GM19395 (cell line): Measurements from ENCODE around the gene CIAO2B.
"Not testable (repeated sequence)": the region's sequence is repeated elsewhere in the genome, so short reads cannot be mapped to it uniquely, and the experiment has no call there.

ENCODE experiments used
- ATAC-seq: cut with Tn5 transposase; IDR thresholded peaks from one replicate; pipeline ENCODE4 v1.9.1; 2021; ENCODE audit warnings: mild to moderate bottlenecking, moderate library complexity; ENCODE audit not compliant: unreplicated experiment

CIAO2B gene

DNA sequence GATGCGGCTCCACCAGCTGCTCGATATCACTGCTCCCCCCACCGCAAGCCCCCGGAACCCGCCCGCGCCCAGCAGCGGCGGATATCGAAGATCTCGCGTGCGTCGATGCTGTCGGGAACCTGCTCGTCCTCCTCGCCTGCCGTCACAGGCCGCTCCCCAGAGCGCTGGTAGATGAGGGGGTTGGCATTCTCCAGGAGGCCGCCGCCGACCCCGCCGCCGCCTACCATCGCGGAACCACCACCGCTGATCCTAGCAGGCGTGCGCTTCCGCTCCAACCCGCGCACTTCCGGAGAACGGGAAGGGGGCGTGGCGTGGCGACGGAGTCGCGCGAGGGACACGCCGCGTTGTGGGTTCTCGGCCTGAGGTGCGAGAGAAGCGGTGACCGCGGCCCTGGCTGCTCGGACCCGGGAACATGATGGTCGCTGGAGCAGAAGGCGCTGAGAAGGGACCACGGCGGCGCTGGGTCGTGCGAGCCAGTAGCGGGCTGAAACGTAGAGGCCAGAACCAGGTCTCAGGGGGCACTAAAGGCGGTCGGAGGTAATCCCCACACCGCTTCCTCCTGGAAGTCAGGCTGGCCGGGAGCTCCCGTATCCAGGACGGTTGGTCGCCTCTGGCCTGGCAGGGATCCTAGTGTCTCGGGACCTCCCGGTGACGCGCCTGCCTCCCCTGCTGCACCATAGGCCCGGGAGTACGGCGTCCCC is at the start of gene CIAO2B:
Gene CIAO2B, minus strand, starts transcription at position 265 of the 701 bp plus-strand sequence. Its CDS starts 38 bp downstream, at position 227.
- peak; percentile 80 for ATAC-seq

DNA sequence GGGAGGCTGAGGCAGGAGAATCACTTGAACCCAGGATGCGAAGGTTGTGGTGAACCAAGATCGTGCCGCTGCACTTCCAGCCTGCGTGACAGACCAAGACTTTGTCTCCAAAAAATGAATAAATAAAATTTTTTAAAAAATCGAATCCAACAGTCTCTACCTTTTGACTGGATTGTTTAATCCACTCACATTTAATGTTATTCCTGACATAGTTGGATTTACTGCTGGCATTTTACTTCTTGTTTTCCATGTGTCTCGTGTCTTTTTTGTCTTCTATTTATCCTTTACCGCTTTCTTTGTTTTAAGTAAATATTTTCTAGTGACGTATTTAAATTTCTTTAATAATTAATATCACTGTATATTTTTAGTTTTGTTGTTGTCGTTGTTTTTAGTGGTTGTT is 48.8 kb upstream of the CIAO2B start:
- ATAC-seq = no peak

DNA sequence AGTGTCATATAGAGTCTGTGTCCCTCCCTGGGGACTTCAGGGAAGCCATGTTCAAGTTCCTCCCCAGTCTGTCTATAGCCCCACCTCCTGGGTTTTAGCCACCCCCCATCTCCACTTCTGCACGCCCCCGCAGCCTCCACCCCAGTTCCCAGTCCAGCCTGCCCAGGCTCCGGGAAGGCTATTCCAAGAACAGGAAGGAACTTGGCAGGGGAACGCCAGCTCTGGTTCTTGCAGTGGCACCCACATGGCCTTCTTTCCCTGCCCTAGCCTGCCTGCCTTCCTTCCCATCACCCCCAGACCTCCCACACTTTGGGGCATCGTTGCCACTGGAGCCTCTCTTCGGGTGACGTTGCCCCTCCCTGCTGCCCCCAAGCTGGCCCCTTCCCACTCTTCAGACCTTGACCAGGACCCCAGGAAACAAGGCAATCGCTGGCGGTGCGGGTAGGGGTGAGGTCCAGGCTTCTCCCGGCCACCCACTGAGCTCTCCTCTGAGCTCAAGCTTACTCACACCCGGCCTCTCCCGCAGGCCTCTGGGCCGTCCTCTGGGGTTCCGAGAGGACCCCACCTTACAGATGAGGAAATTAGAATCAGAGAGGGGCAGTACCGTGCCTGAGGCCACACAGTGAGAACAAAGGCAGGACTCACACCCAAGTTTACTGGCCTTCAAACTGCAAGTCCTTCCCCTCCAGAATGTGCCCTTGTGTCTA is 45.0 kb upstream of the CIAO2B start:
- no peak for ATAC-seq

DNA sequence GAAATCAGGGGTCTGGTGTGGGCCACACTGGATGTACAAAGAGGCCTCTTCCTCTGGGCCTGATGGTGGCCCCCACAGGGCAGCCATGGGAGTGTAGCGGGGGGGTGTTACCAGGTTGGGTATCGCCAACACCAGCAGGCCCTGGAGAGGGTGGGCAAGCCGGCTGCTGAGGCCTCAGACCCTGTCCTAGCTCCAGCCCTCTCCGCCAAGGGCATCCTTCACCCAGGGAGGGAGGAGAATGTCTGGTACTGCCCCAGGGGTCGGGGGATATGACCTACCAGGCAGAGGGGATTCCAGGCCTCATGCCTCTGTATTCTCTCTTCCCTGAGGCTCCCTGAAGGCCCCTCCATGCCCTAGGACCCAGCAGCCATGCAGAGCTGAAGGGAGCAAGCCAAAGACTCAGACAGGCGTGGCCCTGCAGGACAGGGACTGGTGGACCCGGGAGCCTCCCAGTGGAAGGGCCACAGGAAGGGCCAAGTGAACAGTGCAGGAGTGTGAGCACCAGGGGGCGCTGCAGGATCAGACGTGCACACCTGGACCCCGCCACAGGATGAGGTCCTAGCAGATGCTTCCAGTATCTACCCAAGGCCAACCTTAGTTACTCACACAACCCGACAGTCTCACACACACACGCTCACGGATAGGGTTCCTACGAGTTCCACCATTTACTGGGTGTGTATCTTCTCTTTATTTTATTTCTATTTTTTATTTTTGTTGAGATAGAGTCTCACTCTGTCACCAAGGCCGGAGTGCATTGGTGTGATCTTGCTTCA is 43.3 kb upstream of the CIAO2B start:
- no peak for ATAC-seq

DNA sequence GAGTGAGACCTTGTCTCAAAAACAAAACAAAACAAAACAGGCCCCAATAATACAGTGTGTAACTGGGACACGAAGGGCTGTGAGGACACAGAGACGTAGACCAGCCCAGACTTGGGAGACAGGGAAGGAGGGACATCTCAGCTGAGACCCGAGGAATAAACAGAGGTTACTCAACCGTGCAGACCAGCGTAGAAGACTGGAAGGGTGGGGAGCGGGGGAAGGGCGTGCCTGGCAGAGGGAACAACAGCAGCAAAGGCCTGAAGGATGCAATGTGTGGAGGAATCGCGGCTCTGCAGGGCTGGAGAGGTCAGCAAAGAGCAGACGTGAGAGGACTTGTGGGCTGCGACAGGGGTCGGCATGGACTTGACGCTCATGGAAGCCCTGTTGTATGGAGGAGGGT is 42.5 kb upstream of the CIAO2B start:
- ATAC-seq = no peak

DNA sequence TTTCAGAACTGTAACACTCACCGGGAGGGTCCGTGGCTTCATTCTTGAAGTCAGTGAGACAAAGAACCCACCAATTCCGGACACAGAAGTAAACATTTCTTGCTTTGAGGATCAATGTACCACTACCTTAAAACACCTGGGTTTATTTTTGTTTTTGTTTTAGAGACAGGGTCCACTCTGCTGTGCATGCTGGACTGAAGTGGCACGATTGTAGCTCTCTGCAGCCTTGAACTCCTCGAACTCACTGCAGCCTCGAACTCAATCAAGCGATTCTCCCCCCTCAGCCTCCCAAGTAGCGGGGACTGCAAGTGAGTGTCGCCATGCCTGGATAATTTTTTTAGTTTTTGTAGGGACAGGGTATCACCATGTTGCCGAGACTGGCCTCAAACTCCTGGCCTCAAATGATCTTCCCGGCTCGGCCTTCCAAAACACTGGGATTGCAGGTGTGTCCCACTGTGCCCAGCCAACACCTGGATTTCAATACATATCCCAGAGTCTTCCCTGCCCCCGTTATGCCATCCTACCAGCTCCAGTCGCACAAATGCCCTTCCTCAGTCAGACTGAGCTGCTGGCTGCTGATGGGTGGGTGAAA is 41.2 kb upstream of the CIAO2B start:
- ATAC-seq = no peak

DNA sequence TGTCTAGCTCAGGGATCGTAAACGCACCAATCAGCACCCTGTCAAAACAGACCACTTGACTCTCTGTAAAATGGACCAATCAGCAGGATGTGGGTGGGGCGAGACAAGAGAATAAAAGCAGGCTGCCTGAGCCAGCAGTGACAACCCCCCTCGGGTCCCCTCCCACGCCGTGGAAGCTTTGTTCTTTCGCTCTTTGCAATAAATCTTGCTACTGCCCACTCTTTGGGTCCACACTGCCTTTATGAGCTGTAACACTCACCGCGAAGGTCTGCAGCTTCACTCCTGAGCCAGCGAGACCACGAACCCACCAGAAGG is 40.7 kb upstream of the CIAO2B start:
- not testable (repeated sequence) for ATAC-seq

DNA sequence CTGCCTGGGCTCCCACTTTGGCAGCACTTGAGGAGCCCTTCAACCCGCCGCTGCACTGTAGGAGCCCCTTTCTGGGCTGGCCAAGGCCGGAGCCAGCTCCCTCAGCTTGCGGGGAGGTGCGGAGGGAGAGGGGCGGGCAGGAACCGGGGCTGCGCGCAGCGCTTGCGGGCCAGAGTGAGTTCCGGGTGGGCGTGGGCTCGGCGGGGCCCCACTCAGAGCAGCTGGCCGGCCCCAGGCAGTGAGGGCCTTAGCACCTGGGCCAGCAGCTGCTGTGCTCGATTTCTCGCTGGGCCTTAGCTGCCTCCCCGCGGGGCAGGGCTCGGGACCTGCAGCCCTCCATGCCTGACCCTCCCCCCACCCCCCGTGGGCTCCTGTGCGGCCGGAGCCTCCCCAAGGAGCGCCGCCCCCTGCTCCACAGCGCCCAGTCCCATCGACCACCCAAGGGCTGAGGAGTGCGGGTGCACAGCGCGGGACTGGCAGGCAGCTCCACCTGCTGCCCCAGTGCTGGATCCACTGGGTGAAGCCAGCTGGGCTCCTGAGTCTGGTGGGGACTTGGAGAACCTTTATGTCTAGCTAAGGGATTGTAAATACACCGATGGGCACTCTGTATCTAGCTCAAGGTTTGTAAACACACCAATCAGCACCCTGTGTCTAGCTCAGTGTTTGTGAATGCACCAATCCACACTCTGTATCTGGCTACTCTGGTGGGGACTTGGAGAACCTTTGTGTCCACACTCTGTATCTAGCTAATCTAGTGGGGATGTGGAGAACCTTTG is 40.1 kb upstream of the CIAO2B start:
- ATAC-seq = not testable (repeated sequence)

DNA sequence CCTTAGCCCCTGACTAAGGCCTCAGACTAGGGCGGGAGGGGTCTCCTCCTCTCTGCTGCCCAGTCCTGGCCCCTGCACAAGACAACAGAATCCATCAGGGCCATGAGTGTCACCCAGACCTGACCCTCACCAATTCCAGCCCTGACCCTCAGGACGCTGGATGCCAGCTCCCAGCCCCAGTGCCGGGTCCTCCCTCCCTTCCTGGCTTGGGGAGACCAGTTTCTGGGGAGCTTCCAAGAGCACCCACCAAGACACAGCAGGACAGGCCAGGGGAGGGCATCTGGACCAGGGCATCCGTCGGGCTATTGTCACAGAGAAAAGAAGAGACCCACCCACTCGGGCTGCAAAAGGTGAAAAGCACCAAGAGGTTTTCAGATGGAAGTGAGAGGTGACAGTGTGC is 39.5 kb upstream of the CIAO2B start:
- ATAC-seq = no peak

DNA sequence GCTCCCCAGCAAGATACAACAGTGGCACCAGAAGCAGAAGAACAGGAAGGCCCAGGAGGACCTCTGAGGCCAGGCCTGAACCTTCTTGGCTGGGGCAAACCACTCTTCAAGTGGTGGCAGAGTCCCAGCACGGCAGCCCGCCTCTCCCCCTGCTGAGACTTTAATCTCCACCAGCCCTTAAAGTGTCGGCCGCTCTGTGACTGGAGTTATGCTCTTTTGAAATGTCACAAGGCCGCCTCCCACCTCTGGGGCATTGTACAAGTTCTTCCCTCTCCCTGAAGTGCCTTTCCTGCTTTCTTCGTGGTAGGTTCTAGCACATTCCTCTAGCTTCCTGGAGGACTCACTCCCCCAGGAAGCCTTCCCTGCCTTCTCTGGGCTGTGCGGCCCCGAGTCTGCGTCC is 38.8 kb upstream of the CIAO2B start:
- ATAC-seq = no peak

DNA sequence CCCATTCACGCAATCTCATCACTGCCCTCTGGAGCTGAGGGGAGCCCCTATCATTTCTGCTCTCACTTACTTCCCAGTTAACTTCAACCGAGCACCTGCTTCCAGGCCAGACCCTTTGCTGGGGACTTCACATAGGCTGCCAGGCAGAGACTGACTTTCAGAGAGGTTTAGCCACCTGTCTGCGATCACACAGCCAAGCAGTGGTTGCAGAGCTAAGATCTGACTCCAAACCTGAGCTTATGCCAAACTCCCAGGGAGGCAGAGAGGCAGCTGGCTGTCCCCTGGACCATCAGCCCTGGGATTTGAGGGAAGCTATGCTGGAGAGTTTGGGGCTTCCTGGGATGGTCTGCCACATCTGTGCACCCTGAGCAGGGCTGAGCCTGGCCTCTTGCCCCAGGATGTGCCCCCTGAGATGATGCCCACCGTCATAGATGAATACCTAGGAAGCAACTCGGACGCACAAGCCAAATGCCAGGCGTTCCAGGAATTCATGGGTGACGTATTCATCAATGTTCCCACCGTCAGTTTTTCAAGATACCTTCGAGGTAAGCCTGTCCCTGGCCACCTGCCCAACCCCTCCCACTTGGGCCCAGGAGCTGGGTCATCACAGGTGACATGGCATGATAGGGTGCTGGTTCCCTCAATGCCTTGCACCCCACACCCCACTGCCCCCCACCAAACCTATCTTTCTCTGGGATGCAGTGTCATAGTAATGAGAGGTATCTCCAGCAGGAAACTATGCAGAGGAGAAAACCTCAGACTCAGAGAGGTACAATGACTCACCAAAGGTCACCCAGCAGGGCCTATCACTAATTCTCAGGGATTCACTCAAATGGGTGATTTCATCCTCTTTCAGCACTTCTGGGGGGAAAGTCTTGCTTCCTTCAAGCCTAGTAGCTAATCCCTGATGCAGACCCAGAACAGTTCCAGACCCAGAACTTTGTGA is 36.8 kb upstream of the CIAO2B start:
- no peak for ATAC-seq

DNA sequence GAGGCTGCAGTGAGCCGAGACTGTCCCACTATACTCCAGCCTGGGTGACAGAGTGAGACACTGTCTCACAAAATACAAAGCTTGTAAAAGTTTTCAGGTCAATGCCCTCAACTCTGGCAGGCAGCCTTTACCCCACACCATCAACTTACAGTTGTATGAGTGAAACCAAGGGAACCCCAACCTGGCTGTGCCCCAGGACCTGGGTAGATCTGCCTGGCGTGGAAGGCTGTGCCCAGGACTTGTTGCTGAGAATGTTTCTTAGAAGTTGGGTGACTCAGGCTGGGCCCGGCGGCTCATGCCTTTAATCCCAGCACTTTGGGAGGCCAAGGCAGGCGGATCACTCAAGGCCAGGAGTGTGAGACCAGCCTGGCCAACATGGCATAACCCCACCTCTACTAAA is 34.6 kb upstream of the CIAO2B start:
- no peak for ATAC-seq

DNA sequence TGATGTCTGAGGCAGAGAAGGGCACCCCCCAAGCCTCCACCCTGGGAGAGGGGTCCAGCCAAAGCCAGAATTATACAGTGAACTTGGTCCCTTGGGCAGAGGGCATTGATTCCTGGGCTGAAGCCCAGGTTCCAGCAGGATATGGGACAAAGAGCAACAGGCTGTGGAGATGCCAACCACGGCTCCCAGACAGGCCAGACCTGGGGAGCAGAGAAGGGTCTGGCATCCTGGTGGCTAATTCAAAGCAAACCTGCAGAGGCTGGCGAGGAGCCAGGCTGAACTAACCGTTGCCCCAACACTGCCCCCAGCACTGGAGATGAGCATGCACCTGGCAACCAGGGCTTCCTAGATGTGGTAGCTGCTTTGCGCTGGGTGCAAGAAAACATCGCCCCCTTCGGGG is 29.8 kb upstream of the CIAO2B start:
- no peak for ATAC-seq

DNA sequence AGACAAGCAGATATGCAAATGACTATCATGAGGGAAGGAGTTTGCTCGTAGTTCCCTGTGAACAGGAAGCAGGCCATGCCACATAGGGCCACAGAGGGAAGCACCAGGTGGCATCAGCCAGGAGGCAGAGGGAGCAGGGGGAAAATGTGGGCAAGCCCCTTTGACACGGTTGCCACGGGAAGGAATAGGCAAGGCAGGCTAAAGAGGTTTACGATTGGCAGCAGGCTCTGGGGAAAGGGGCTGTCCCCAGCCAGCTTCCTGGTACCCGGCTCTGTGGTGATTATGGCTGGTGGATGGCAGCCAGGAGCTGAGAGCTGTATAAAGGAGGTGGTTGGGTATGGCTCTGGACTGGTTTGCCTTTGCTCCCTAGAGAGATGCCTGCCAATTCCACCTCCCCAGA is 27.7 kb upstream of the CIAO2B start:
- ATAC-seq = no peak

DNA sequence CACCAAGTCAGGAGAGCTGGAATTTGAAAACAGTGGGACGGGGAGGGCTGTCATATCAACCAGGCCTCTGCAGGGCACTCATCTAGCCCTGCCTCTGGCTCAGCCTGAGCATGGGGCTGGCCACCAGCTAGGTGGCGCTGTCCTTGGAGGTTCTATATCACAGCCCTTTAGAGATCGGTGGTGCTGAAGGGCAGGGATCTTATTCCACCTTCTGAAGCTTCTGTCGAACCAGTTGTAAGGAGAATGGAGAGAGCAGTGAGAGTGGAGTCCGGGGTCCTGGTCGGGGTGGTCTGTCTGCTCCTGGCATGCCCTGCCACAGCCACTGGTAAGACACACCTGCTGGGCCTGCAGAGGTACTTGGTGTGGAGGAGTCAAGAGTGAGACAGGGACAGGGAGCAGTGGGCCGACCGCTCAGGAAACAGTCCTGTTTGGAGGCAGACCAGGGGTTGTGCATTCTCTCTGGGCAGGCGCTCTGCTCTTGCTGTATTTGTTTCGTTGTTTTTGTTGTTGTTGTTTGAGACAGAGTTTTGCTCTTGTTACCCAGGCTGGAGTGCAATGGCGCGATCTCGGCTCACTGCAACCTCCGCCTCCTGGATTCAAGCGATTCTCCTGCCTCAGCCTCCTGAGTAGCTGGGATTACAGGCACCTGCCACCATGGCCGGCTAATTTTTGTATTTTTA is 27.0 kb upstream of the CIAO2B start, which contains the start of gene CES3:
Gene CES3, plus strand, starts transcription at position 202 of the 680 bp plus-strand sequence. Its CDS starts 42 bp downstream, at position 244.
- ATAC-seq = peak; percentile 76

DNA sequence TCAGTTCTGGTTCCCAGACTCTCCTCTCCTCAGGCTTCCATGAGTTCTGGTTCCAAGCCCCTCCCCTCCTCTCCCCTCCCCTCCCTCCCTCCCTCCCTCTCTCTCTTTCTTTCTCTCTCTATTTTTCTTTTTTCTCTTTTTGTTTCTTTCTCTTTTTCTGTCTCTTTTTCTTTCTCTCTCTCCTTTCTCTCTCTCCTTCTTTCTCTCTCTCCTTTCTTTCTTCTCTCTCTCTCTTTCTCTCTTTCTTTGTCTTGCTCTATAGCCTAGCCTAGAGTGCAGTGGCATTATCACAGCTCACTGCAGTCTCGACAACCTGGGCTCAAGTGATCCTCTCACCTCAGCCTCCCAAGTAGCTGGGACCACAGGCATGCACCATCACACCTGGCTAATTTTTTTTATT is 26.1 kb upstream of the CIAO2B start:
- no peak for ATAC-seq

DNA sequence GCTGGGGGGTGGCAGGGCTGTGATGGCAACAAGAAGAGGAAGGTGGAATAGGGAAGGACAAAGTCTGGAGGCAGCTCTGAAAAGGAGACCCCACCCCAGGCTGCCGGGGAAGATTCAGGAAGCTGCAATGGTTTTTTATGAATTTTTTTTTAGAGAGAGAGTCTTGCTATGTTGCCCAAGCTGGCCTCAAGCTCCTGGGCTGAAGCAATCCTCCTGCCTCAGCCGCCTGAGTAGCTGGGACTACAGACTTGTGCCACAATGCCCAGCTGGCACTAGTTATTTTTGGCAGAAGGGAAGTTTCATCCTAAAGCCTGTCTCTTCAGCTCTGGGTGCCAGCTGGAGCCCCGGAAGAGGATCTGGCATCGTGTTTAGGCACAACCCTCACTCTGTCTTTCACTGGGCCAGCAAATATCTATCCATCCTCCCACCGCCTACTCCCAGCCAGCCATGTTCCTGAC is 25.5 kb upstream of the CIAO2B start:
- ATAC-seq = no peak

DNA sequence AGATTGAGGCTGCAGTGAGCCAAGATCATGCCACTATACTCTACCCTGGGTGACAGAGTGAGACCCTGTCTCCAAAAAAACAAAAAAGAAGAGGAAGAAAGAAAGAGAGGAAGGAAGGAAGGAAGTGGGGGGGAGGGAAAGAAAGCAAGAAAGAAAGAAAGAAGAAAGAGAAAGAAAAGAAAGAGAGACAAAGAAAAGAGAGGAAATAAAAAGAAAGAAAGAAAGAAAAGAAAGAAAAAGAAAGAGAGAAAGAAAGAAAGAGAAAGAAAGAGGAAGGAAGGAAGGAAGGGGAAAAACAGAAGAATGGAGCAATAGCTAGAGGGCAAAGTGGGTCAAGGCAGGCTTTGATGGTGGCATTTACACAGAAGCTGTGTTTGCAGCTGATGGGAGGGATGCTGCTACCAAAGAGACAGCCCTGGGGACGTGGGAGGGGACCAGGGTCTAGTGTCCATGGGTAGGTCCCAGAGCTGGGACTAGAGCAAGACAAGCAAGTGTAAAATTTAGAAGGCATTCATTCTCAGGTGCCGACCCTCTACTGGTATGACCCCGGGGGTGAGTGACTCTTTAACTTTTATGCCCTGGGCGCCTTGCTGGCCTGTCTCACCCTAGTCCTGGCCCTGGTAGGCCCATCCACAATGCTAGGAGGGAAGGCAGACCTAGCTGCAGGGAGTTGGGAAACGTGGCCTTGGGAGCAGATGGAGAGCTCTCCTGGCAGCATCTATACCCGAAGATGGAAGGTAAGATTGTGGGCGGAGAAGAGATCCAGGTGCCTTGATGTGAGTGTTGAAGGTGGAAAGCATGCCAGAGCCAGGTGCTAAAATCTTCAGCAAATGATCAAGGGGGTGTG is 24.9 kb upstream of the CIAO2B start:
- no peak for ATAC-seq
